NCI-H1436 (cell line): Measurements from ENCODE around the gene CMIP.

Experiments used
- DNase-seq: peaks from one replicate; lab custom pipeline; 2025; lab: John Stamatoyannopoulos, UW

CMIP gene

DNA sequence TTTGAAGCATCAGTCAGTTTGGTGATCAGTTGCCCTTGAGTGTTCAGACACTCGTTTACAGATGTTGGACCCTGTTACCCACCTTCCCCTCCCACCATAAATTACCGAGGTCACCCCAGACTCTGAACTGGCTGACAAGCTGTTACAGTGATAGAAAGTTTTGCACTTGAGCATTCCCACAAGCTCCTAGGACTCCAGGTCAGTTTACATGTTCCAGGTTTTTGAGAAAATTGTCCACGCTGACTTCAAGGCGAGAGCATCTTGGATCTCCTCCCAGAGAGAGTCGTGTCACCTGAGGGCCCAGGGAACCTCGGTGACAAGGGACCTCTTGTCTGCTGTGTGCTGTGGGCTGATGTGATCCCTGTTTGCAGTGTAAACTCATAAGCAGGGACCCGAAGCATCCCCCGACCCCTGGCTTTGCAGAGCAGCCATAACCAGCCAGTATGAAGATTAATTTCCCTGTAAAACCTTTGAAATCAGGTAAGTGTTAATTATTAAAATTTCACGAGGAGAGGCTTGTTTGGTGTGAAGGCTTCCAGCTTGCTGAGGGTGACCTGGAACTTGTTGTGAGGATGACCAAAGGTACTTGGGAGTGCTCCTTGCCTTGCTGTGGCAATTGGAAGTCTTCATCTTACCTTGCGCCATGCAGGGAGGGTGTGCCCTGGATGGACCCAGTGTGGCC, 91.2 kb downstream of the CMIP start:
- DNase-seq = no peak

DNA sequence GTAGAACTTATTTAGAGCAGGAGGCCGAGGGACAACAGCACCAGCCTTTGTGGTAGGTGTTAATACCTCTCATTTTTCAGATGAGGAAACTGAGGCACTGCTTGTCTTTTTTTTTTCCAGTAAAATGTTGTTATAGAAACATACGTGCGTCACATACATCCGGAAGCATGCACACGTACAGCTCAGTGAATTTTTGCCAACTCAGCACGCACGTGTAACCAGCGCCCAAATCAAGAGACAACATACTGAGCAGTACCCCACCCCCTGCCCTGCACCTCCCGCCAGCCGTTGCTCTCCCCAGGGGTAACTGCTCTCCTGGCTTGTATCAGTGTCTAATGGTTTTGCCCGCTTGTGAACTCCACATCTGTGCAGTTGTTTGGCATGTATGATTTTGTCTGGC, 92.0 kb downstream of the CMIP start:
- no peak for DNase-seq

DNA sequence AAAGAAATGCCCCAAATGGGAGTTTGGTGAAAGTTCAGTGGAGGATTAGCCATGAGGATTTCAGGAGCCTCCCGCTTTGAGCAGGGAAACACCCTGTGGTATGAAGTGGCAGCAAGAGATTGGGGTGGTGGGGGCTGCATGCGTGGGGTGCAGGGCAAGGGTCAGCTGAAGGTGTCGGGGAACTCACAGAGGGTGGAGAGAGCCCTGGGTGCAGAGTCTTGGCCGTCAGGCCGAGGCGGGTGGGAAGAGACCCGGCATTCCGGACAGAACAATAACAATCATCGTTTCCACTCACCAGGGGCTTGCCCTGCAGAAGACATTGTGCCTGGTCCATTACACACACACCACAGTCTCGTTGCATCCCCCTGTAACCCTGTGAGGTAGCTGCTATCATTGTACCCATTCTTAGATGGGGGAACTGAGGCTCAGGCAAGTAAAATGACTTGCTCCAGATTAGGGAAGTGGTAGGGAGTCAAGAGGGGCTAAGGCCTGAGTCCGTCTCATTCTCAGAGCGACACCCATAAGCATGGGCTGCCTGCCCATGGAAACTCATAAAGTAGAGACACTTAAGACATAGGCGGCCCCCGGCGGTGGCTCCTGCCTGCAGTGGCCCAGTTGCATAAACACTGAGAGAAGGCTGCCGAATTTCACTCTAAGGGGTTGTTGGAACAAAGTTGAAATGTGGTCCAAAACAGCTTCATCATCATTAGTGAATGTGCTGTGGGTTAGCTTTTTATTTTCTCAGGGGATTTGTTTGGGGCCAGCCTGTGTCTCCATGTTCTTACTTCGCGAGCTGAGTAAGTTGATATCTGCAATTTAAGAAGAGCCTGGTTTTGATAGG, 93.3 kb downstream of the CMIP start:
- DNase-seq = no peak

DNA sequence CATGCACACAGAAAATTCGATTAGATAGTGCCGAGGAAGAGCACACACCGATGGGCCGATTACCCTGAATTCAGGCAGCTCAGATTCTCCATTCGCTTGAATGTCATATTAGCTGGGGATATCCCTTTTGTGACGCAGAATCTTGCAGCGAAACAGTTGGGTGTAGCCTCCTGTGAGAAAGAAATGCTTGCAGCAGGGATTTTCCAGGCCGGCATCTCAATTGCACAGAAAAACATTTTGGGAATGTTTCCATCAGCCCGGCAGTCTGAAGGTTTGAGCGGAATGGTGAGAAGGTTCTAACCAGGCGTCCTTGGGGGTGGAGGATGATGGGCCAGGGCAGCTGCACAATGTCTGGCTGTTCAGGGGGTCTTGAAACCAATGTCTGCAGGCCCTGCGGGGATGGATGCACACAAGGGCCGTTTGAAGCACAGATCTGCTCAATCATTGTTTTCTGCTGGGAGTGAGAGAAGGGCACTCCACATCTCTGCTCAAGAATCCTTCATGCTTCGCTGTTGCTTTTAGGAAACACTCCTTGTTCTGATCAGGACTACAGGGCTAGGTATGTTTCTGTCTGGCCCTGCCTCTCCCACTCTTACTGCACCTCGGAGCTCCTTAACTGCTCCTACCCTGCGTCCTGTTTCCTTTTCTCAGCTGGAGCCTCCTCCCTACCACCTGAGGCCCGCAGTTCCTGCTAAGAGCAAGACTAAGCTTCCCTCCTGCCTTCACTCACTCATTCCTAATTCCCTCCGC, 94.6 kb downstream of the CMIP start:
- no peak for DNase-seq

DNA sequence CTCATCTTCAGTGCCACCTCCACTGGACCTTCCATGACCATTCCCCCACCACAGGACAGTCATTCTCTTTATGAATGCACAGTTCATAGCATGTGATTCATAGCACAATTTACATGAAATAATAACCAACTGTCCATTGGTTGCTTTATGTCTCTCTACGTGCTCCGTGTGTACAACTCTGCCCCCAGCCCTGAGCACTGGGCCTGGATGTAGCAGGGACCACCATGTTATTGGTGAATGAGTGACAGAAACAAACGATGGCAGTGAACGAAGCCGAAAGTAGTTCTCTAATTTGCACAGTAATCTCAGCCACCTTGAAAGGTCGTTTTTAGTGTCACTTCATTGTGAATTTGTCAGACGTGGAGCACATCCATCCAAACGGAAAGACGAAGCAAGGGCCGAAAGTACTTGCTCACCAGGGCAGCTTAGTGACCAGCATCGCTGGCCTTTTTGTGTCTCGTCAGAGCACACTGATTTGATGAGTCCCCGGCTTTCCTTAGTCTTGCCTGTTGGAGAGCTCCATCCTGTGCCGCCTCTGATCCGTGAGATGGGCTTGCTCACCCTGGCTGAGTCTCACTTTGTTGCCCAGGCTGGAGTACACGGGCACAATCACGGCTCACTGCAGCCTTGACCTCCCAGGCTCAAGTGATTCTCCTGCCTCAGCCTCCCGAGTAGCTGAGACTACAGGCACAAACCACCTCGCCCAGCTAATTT, 95.3 kb downstream of the CMIP start:
- DNase-seq = no peak

DNA sequence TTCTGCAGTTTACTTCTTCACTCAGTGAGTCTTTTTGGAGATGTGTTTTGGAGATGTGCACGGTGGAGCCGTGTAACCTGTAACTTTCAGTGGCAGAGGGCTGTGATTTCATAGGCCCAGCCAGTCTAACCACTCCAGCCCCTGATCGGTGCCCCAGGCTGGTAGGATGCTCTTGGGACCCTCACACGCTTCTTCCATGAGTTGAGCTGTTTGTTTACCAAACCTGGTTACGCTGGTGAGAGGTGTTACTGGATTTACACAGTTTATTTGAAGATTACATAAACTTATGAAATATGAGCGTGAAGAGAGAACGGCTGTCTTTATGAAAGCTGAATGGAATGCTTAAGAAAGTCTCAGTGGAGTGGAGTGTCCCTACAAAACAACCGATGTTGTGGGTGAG, 96.7 kb downstream of the CMIP start:
- DNase-seq = no peak

DNA sequence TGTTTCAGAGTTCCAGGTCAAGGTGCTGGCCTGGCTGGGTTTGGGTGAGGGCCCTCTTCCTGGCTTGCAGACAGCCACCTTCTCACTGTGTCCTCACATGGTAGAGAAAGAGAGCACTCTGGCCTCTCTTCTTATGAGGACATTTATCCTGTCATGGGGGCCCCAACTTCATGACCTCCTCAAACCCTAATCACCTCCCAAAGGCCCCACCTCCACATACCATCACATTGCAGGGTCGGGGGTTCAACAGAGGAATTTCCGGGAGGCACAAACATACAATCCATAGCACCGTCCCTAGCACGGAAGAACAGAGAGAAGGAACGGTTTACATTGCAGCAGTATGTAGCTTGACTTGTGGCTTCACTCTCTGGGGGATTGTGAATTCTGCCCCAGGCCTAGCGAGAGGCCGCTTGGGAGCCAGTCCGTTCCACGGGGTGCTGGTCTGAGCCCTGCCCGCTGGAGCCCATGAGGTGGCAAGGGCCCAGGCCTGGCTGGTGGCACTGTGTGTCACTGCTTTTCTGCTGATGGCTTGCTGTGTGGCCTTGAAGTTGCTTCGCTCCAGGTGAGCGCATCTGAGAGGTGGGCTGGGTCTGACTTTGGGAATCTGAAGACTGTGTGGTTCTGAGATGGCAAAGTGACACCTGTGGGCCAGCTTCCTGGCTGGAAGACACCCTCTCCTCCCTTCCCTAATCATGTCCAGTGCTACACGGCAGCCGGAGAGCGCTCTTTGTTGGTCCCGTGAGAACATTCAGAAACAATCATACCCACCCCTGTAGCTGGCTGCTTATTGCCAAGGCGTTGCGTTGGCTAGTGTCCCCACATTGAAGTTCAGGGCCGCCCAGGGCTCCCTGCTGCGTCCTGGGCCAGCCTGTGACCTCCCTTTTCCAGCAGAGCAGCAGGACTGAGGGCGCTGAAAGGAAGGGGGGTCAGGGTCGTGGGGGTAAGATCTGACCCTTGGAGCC, 98.3 kb downstream of the CMIP start:
- DNase-seq = no peak

DNA sequence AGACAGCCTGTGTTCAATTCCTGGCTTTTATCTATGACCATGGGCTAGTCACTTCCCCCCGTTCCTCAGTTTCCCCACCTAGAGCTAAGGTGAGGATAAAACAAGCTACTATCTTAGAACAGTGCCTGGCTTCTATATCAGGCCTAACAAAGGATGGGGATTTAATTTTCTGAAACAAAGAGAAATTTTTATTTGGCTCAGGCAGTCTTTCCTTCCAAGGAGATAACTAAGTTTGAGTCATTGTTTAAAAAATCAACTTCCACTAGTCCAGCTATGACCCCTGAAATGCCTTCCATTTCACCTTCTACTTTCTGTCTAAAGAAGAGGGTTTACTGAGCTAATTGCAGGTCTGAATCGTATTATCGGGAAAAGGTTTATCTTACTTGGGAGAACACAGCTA, 99.0 kb downstream of the CMIP start:
- no peak for DNase-seq

DNA sequence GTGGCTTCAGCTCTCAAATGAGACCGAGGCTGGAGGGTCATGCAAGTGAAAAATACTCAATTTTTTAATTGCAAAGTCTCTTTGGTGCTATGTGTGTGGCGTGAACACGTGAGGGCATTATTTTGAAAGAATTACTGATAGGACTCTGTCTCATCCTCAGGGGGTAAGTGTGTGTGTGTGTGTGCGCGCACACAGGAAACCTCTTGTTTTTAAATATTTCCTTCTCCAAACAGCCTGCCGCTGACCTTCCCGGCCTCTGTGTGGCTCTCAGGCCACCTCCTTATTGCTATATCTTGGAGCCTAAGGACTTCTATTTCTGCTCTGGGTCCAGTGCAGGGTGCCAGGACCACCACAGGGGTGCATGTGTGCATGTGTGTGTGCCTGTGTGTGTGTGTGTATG, 99.7 kb downstream of the CMIP start:
- no peak for DNase-seq

DNA sequence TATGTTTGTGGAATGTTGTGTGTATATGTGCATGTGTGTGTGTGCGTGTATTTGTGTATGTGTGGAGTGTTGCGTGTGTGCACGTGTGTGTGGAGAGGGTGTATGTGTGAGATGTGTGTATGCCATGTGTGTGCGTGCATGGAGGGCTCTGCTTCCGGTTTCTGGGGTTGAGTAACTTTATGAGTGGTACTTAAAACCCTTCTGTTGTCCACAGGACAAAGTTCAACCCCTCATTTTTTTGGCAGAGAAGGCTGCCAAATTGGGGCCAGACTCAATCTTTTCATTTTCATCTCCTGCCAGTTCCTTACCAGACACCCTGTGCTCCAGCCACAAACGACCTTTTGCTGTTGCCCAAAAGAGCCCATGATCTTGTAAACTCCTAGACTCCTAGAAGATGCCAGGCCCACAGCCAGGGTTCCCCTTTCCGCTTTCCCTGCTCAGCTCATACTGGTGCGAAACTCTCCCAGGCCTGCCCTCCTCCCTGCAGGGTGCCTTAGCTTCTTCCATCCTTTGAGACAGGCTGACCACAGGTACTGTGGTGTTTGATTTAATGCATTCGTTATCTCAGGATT, 100.2 kb downstream of the CMIP start:
- no peak for DNase-seq

DNA sequence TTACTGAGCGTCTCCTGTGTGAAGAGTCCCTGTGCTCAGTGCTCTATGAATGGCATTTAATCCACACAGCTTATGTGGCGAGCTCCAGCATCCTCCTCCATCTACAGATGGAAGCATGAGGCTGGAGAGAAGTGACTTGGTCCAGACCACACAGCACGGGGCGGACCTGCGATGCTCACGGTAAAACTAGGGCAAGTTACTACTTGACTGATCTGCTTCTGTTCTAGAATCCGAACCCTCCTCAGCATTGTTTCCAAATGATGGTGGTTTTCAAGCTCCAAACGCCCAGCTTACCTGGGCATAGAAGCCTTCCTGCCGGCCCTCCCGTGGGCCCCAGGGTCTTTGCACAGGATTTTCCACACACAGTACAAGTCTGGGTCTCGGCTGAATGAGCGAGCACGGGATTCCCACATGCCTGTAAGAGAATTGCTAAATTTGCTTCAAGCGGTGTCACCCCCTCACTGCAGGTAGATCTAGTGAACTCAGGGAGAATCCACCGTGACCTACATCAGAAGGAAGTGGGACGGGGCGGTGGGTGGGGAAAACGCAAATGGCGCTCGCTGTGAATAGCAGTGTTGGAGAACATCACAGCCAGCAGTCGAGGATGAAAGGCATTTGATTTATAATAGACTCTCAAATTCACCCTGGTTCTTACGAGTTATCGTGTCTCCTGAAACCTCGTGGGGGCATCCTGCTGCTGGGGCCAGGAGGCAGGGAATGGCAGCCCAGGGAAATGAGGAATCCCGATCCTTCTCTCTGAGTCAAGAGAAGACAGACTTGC, 101.1 kb downstream of the CMIP start:
- DNase-seq = no peak

DNA sequence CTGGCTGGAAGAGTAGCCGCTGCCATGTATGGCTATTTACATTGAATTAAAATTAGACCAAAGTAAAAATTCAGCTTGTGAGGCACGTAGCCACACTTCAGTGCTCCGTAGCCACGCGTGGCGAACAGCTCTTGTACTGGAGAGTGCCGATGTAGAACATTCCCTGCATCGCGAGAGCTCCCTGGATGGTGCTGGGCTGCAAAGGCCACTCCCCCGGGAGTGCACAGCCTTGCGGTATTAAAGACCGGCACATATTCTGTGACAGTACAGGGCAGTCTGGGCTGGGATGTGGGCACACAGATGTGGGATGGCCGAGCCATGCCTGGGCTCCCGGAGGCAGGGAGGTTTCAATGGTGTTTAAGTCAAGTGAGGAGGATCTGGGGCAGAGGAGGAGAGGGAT, 102.2 kb downstream of the CMIP start:
- no peak for DNase-seq

DNA sequence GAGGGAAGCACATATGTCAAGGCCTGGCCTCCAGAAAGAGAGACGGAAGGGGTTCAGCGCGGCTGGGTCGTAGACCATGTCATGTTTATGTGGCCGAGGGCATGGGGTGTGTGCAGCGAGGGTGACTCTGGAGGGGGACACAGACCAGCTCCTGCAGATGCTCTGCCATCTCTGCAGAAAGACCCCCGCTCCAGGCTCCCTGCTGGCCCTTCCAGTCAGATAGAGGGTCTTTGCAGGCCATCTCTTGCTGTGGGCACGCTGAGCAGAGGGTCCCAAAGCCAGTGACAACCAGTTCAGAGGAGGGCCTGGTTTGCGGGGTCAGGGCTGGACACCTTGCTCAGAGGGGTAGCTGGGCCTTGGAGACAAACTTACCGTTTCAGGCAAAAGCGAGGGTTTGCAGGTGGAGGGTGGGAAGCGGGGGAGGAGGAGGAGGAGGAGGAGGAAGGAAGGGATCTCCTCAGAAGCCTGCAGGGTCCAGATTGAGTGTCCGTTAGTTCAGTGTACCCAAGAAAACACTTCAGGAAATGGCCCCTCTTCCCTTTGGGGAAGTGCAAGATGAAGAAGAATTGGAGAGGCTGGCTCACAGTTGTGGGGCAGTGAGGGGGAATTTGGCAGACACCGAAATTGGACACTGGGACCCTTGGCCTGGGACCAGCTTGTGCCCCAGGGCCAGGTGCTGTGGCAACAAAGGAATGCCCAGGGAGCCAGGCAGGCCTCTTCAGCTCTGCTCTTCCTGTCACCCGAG, 102.8 kb downstream of the CMIP start:
- DNase-seq = no peak

DNA sequence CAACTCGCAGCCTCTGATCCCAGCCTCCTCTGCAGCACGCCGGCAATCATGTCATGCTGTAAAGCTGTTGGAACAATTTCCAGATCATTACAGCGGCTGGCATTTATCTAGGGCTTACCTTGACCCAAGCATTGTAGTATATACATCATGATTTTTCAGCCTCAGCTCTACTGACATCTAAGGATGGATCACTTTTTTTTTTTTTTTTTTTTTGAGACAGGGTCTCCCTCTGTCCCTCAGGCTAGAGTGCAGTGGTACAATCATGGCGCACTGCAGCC, 103.3 kb downstream of the CMIP start:
- no peak for DNase-seq

DNA sequence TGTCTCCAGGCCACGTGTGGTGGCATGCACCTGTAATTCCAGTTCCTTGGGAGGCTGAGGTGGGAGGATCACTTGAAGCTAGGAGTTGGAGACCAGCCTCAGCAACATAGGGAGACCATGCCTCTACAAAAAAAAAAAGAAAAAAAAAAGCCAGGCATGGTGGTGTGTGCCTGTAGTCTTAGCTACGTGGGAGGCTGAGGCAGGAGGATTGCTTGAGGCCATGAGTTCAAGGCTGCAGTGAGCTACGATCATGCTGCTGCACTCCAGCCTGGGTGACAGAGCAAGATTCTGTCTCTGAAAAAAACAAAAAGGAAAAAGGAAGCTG, 103.9 kb downstream of the CMIP start:
- DNase-seq = no peak

DNA sequence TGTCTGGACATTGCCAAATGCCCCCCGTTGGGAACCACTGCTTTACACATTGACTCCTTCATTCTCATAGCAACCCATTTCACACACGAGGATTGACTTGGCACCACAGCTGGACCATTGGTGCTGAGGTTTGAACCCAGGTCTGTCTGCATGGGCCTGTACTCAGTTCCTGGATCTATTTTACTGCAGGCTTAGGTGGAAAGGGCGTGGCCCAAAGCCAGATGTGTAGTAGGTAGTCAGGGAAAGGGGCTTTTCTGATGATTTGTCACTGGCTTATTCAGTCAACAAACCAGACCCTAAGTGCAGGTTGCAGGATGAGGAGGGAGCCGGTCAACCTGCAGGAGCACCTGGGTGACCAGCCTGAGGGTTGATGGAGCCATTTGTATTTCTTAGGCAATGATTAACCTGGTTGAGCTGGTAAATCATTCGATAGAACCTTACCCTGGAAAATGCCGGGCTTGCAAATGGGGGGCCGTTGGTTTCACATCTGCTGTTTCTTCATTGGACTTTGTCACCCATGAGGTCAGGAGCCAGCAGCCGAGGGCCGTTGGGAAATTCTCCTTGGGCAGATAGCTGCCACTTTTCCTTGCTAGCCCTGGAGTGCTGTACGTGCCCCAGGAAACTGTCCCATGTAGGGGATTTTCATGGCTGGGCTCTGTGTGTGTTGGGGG, 104.4 kb downstream of the CMIP start:
- DNase-seq = no peak

DNA sequence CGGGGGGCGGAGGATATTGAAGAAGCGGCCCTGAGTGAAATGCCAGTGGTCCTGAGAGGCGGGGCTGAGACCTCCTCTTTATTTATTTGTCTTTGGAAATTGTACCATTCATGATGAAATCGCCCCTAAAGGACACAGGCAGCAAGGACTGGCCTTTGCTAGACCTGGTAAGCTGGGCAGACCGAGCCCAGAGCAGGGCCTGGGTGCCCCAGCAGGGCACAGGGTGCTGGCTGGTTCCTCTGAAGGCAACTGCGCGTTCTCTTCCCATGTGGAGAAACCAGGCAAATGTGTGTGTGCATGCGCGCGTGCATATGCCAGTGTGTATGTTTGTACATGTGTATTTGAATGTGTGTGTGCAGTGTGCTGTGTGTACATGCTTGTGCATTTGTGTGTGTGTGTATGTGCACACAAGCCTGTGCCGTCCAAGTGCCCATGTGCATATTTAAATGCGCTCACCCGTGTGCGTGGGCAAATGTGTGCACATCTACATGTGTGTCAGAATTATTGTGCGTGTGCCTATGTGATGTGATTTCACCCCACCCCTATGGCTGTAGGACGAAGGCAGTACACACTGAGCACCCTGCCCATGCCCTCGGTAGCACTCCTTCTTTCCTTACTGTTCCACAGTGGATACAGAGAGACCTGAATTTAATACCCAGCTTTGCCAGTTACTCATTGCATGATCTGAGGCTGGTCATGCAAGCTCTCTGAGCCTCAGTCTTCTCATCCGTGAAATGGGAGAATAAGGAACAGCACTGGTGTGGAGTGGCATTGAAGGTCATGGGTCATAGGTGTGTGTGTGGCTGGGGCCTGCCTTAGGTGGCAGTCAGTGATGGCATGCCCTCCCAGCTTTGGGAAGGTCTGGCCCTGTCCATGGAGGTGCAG, 105.2 kb downstream of the CMIP start:
- DNase-seq = no peak

DNA sequence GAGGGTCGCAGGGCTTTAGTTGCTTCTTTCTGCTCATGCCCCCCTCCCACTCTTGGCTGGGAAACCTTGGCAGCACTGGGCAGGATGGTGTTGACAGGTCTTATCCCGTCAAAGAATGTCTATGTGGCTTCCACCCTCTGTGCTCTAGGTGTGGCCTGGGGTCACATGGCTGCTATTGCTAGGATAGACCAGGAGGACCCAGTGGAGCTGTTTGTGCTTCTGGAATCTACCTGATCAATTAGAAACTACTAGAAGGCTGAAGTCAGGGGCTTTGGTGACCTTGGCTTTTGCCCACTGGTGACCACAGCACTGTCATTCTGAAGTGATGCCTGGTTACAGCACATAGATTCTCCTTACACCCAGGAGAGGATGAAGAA, 105.8 kb downstream of the CMIP start:
- no peak for DNase-seq
